ENCODE data around the gene FNDC1.

FNDC1 gene

GRCh38 chr6:159163901-159164370, 5.3 kb upstream of the FNDC1 start:
- DNase-seq: no peak

GRCh38 chr6:159168536-159169192, 536 bp upstream of the FNDC1 start:
- DNase-seq: no peak

GRCh38 chr6:159169557-159170332, 545 bp downstream of the FNDC1 start:
- no peak for DNase-seq

- no peak for DNase-seq
Measured at GRCh38 chr6:159170333-159170672, 1.1 kb downstream of the FNDC1 start.

- DNase-seq: no peak
Measured at GRCh38 chr6:159170999-159171712, 2.0 kb downstream of the FNDC1 start.

- no peak for DNase-seq
Measured at GRCh38 chr6:159172091-159172491, 2.9 kb downstream of the FNDC1 start.

- DNase-seq: peak; percentile 50
Measured at GRCh38 chr6:159174263-159174969, 5.2 kb downstream of the FNDC1 start.

- no peak for DNase-seq
Measured at GRCh38 chr6:159176913-159177312, 7.7 kb downstream of the FNDC1 start.

GRCh38 chr6:159178847-159179246, 9.6 kb downstream of the FNDC1 start:
- DNase-seq: no peak

- no peak for DNase-seq
Measured at GRCh38 chr6:159180001-159180400, 10.8 kb downstream of the FNDC1 start.

- DNase-seq: no peak
Measured at GRCh38 chr6:159181914-159182313, 12.7 kb downstream of the FNDC1 start.

- DNase-seq: no peak
Measured at GRCh38 chr6:159184559-159184958, 15.4 kb downstream of the FNDC1 start.

GRCh38 chr6:159190460-159190859, 21.3 kb downstream of the FNDC1 start:
- no peak for DNase-seq

GRCh38 chr6:159193923-159194322, 24.7 kb downstream of the FNDC1 start:
- DNase-seq: peak; percentile 64

- no peak for DNase-seq
Measured at GRCh38 chr6:159194421-159194820, 25.2 kb downstream of the FNDC1 start.

GRCh38 chr6:159196430-159196975, 27.3 kb downstream of the FNDC1 start:
- peak; percentile 71 for DNase-seq

- no peak for DNase-seq
Measured at GRCh38 chr6:159197251-159197650, 28.1 kb downstream of the FNDC1 start.

- peak; percentile 88 for DNase-seq
Measured at GRCh38 chr6:159201336-159201735, 32.1 kb downstream of the FNDC1 start.

- DNase-seq: no peak
Measured at GRCh38 chr6:159203304-159204005, 34.3 kb downstream of the FNDC1 start.

GRCh38 chr6:159204605-159205004, 35.4 kb downstream of the FNDC1 start:
- DNase-seq: peak; percentile 10

- no peak for DNase-seq
Measured at GRCh38 chr6:159212028-159212427, 42.8 kb downstream of the FNDC1 start.
